ENCODE measurements around the gene TSSC4.

TSSC4 gene

DNA sequence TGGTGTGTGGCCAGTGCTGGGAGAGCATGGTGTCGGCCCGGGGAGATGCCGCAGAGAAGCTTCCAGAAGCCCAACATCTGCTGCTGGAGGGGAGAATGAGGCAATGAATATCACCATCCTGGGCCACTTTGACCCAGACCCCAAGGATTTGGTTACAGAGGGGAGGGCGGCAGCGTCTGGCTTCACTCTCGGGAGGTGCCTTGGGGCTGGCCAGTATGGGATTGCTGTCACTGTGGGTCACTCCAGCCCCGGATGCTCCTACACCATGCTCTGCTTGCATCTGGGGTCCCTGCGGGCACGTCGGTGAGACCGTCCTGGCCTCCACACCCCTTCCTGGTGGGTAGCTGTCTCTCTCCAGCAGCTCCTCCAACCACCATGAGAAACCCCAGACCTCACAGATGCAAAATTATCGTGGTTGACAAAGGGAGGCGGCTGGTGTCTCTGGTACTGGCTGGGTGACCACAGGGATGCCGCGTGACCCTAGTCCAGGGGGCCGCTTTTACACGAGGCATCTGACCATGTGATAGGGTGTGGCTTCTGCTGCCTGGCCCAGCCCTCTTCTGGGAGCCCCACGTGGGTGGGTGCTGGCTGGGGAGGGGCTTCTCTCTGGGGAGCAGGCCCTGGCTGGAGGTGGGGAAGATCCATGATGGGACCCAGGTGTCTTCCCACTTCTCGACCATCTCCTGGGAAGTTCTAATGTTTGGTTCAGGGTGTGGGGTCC lies 49.9 kb downstream of the TSSC4 start:
- H3K36me3 ChIP-seq (ENCODE audit: insufficient read depth, low read length) = no peaks in the 10 kb centered on the region

DNA sequence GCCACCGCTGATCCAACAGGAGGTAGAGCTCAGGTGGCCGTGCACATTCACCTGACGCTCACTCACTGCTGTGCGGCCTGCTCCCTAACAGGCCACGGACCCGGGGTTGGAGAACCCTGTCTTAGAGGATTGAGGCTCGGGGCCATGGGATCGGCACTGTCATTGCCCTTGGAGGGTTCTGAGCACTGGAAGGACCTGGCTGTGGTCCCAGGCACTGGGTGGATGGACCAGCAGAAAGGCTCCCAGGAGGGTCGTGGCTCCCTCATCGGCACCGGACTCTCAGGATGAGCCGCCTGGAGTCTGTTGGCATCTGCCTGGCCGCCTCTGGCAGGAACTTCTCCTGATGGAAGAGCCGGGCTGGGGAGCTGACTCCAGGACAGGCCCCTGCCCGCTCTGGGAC lies 50.8 kb downstream of the TSSC4 start:
- H3K27ac ChIP-seq = no peak overlapping the region
- TF ChIP-seq FOXP2 (optimal IDR thresholded peaks at IDR 0.05; ENCODE audit: control extremely low read depth, extremely low read length, insufficient read depth) (no peak), EZH2 (IDR thresholded peaks at IDR 0.05) (no peak), POLR2AphosphoS5 (IDR thresholded peaks at IDR 0.05; ENCODE audit: borderline replicate concordance, low read depth, low read length) (no peak)
- no peaks in the 10 kb centered on the region for H3K36me3 ChIP-seq (ENCODE audit: insufficient read depth, low read length)
- no peak overlapping the region for H3K4me3 ChIP-seq
- no peaks in the 10 kb centered on the region for H3K9me3 ChIP-seq (ENCODE audit: low read depth, low read length)
- H3K9ac ChIP-seq (ENCODE audit: insufficient read length) = no peak overlapping the region
- no peak for DNase-seq (ENCODE audit: low read depth, low spot score)

More for the DNA sequence above, 49.9 kb downstream of the TSSC4 start:
- Histone ChIP-seq H3K27ac (no peak overlapping the region), H3K4me3 (no peak overlapping the region), H3K9ac (ENCODE audit: insufficient read length) (no peak overlapping the region), H3K9me3 (ENCODE audit: low read depth, low read length) (no peaks in the 10 kb centered on the region)
- no peak for TF ChIP-seq FOXP2 (optimal IDR thresholded peaks at IDR 0.05; ENCODE audit: control extremely low read depth, extremely low read length, insufficient read depth)
- no peak for TF ChIP-seq POLR2AphosphoS5 (IDR thresholded peaks at IDR 0.05; ENCODE audit: borderline replicate concordance, low read depth, low read length)
- no peak for TF ChIP-seq EZH2 (IDR thresholded peaks at IDR 0.05)
- no peak for DNase-seq (ENCODE audit: low read depth, low spot score)

DNA sequence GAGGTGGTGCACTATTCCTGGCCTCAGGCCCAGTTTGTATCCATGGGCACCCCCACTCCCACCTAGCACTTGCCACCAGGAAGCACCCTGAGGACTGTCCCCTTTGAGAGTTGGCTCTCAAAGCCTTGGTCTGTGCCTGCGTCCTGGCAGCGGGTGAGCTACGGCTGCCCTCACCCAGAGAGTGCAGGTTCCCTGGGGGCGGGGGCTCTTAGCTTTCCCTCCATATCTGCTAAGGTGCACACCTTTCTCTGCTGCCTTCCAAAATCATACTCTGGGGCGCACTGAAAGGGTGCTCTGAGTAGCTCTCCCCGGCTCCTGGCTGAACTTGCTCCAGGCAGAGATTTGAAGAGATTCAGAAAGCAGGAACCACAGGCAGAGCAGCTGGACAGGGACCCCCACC lies 51.4 kb downstream of the TSSC4 start:
- no peaks in the 10 kb centered on the region for H3K36me3 ChIP-seq (ENCODE audit: insufficient read depth, low read length)
- no peak overlapping the region for H3K27ac ChIP-seq
- no peak for TF ChIP-seq EZH2 (IDR thresholded peaks at IDR 0.05)
- no peak for TF ChIP-seq POLR2AphosphoS5 (IDR thresholded peaks at IDR 0.05; ENCODE audit: borderline replicate concordance, low read depth, low read length)
- no peak for TF ChIP-seq FOXP2 (optimal IDR thresholded peaks at IDR 0.05; ENCODE audit: control extremely low read depth, extremely low read length, insufficient read depth)
- no peak overlapping the region for H3K4me3 ChIP-seq
- H3K9me3 ChIP-seq (ENCODE audit: low read depth, low read length) = no peaks in the 10 kb centered on the region
- DNase-seq (ENCODE audit: low read depth, low spot score) = no peak
- no peak overlapping the region for H3K9ac ChIP-seq (ENCODE audit: insufficient read length)

GRCh38 chr11:2452321-2453012 lies 51.9 kb downstream of the TSSC4 start:
- Histone ChIP-seq H3K4me3 (no peak overlapping the region), H3K36me3 (ENCODE audit: insufficient read depth, low read length) (no peaks in the 10 kb centered on the region), H3K9me3 (ENCODE audit: low read depth, low read length) (no peaks in the 10 kb centered on the region), H3K9ac (ENCODE audit: insufficient read length) (no peak overlapping the region), H3K27ac (no peak overlapping the region)
- TF ChIP-seq EZH2 (IDR thresholded peaks at IDR 0.05) = no peak
- TF ChIP-seq FOXP2 (optimal IDR thresholded peaks at IDR 0.05; ENCODE audit: control extremely low read depth, extremely low read length, insufficient read depth) = no peak
- no peak for TF ChIP-seq POLR2AphosphoS5 (IDR thresholded peaks at IDR 0.05; ENCODE audit: borderline replicate concordance, low read depth, low read length)
- DNase-seq (ENCODE audit: low read depth, low spot score) = no peak

GRCh38 chr11:2453436-2453835 lies 52.9 kb downstream of the TSSC4 start:
- Histone ChIP-seq H3K9me3 (ENCODE audit: low read depth, low read length) (no peaks in the 10 kb centered on the region), H3K27ac (no peak overlapping the region), H3K36me3 (ENCODE audit: insufficient read depth, low read length) (no peaks in the 10 kb centered on the region), H3K9ac (ENCODE audit: insufficient read length) (no peak overlapping the region), H3K4me3 (no peak overlapping the region)
- TF ChIP-seq FOXP2 (optimal IDR thresholded peaks at IDR 0.05; ENCODE audit: control extremely low read depth, extremely low read length, insufficient read depth) = no peak
- TF ChIP-seq EZH2 (IDR thresholded peaks at IDR 0.05) = no peak
- TF ChIP-seq POLR2AphosphoS5 (IDR thresholded peaks at IDR 0.05; ENCODE audit: borderline replicate concordance, low read depth, low read length) = no peak
- DNase-seq (ENCODE audit: low read depth, low spot score) = no peak

Measured in SK-N-MC (cell line).